Activated CD4-positive, alpha-beta T cell treated with anti-CD3 and anti-CD28 coated beads, Interleukin-2, amount 50 U/mL, for 4 hours (primary cell): ENCODE measurements around the gene E2F2.
"Not testable (repeated sequence)": the region's sequence is repeated elsewhere in the genome, so short reads cannot be mapped to it uniquely, and the experiment has no call there.

Experiments
- DNase-seq, 2 experiments: peaks; one replicate each; pipeline ENCODE4 v3.0.0-alpha.2; 2020

Gene E2F2

GRCh38 chr1:23522244-23522982 is 8.6 kb downstream of the E2F2 start:
- DNase-seq = no peak

GRCh38 chr1:23521588-23521987 is 9.4 kb downstream of the E2F2 start:
- DNase-seq = no peak

GRCh38 chr1:23517581-23517980 is 13.5 kb downstream of the E2F2 start:
- no peak for DNase-seq

DNA sequence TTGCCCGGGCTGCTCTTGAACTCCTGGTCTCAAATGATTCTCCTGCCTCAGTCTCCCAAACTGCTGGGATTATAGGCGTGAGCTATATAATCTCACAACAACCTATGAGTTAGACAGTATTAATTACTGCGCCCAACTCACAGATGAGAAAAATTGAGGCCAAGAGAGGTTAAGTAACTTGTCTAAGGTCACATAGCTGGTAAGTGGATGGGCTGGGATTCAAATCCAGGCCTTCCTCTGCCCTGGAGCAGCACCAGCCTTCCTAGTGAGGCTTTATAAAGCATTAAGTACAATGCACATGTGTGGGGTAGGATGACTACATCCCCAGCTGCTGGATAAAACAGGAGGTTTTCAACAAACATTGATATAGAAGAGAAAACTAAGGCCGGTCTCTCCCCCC is 15.1 kb downstream of the E2F2 start:
- DNase-seq = no peak

- no peak for DNase-seq
These were observed 16.8 kb downstream of the E2F2 start for GRCh38 chr1:23514111-23514679.

GRCh38 chr1:23509896-23510295 is 21.1 kb downstream of the E2F2 start:
- DNase-seq = no peak

DNA sequence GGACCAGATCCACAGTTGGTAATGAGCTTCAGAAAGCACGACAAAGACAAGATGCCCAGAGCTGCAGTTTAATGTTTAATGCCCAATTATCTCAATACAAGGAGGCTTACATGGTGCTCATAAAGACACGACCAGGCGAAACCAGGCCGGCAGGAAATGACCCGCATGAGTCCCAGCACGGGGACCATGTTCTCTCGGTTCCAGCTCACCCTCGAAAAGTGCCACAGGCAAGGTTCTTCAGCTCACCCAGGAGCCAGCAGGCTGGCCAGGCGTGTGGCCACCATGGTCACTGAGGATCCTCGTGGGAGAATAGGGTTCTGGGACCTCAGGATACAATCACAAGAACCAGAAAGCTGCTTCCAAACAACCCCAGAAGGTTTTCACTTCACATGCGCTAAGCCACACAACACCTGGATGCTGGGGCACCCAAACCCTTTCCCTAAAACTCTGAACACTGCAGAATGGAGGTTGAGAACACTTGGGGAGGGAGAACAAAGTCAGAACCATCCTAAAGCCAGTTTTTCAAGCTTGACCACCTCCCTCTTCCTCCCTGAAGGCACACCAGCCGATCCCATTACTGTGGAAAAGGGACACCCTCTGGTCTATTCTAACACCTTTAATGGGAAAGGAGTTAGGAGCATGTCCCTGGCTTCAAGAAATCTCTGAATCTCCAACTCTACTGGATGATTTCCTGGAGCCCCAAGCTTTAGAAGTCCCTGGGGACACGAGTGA is 24.5 kb downstream of the E2F2 start:
- DNase-seq = no peak

GRCh38 chr1:23505851-23506250 is 25.2 kb downstream of the E2F2 start:
- no peak for DNase-seq

GRCh38 chr1:23504156-23504555 is 26.9 kb downstream of the E2F2 start:
- not testable (repeated sequence) for DNase-seq

DNA sequence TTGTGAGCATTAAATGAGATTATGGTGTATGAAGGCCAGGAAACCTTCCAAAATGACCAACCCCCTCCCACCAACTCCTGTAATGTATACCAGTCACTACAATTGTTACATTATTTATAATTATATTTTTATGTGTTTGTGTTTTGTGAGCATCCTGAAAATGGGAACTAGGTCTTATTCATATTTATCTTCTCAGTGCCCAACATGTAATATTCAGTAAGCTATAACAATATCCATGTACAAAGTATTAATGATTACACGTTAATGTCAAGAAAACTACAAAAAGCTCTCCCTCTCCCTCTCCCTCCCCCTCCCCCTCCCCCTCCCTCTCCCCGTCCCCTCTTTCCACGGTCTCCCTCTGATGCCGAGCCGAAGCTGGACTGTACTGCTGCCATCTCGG is 28.1 kb downstream of the E2F2 start:
- no peak for DNase-seq

DNA sequence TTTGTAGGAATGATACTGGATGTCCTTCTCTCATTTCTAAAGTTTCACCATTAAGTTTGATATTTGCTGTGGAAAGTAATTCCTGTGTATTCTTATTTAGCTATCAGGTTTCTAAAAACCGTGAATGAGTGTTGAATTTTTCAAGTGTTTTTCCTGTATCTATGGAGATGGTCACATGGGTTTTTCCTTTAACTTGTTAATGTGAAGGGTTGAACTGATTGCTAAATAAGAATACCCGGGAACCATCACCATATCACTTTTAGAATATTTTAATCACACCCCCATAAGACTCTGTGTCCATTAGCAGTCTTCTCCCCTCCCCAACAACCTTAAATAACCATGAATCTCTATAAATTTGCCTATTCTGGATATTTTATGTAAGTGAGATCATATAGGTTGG is 30.6 kb downstream of the E2F2 start:
- DNase-seq = no peak

- no peak for DNase-seq
These were observed 33.1 kb downstream of the E2F2 start for GRCh38 chr1:23497777-23498439.

DNA sequence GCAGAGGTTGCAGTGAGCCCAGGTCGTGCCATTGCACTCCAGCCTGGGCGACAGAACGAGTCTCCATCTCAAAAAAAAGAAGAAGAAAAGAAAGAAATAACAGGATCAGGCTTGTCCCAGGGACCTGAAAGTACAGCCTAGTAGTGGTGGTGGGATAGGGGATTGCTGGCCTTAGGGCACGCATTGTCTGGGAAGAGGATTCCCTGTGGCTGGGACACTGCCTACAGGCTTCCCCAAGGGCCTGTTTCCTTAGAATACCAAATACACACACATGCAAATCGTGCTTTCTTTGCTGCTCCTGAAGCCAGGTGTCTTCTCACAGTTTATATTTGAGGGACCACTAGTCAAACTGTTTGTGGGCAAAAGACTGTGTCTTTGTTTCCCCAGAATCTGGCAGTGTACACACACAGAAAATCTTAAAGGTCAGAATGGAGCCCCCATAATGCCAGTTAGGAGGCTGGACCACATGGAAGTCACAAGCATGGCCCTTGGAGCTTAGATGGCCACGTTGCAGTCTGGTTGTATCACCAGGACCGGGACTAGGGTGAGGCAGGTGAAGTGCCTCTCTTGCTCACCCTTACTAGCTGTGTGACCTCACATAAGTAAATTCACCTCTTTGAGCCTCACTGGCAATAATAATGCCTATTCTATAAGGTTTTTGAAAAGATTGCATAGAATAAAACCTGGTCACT is 34.4 kb downstream of the E2F2 start:
- DNase-seq = no peak

GRCh38 chr1:23494836-23495235 is 36.2 kb downstream of the E2F2 start:
- DNase-seq = not testable (repeated sequence)

DNA sequence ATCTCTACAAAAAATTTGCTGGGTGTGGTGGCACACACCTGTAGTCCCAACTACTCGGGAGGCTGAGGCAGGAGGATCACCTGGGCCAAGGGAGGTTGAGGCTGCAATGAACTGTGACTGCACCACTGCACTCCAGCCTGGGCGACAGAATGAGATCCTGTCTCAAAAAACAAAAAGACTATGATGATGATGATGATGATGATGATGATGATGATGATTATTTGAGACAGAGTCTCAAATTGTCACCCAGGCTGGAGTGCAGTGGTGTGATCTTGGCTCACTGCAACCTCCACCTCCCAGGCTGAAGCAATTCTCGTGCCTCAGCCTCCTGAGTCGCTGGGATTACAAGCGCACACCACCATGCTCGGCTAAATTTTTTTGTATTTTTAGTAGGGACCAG is 38.3 kb downstream of the E2F2 start:
- not testable (repeated sequence) for DNase-seq

- DNase-seq = no peak
These were observed 38.8 kb downstream of the E2F2 start for GRCh38 chr1:23492132-23492720.

DNA sequence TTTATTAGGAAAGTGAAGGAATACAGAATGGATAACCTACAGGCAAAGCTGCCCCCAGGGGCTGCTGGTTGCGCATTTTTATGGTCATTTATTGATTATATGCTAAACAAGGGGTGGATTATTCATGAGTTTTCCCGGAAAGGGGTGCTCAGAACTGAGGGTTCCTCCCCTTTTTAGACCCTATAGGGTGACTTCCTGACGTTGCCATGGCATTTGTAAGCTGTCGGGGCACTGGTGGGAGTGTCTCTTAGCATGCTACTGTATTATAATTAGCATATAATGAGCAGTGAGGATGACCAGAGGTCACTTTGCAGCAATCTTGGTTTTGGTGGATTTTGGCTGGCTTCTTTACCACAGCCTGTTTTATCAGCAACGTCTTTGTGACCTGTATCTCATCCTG is 41.2 kb downstream of the E2F2 start:
- no peak for DNase-seq

DNA sequence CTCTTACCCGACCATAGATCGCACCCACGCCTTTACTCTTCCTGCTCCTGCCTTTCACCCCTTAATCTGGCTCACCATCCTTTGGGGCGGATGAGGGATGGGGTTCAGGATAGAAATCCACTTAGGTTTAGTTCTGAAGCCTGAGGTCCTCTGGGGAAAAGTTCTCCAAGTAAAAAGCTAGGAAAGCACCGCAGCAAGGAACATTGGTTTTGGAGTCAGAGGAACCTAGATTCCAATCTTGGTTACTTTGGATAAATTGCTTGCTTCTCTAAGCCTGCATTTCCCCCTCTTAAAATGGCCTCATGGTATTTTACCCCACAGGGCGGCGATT is 46.1 kb downstream of the E2F2 start:
- no peak for DNase-seq

GRCh38 chr1:23484253-23485001 is 46.6 kb downstream of the E2F2 start:
- DNase-seq = peak; percentile 93 to 94

DNA sequence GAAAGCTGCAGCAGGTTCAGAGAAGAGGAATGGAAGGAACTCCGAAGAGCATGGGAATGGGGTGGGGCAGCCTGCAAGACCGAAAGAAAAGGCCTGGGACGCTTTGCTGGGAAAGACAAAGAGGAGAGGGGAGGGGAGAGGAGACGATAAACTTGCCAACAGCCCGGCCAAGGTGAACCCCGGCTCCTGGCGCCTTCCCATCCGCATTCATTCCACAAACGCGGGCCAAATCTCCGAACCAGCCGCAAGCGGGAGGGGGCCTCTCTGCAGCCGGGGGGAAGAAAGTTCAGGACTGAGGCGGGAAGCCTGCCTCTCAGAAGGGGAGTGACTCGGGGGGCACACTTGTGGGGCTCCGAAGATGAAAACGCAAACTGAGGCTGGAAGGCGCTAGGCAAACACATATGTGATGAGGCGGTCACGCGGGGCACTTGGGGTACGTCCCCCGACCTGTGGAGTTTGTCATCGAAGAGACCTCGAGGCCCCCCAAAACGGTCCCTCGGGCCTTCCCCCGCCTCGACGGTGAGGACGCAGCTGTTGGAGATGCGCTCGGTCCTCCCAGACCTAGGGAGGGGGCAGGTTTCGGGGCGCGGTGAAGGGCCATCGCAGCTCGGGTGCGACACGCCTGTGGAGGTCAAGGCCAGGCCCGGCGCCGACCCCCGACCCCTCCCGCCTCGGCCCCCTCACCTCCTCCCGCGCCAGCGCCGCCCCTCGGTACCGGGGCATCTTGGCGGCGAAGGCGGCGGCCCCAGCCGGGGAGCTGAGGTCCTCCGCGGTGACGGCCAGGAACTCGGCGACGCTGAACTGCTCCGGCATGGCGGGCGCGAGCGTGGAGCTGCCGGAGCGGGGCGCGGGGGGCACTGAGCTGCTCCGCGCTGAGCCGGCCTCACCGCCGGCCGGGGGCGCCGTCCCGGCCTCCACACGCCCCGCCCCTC is 47.4 kb downstream of the E2F2 start, which contains the start of gene ASAP3:
Gene ASAP3 (minus strand): TSS at position 859 of the 932 bp plus-strand sequence. CDS start 46 bp downstream, at position 813.
- peak in 1 of 2 experiments; percentile 2 for DNase-seq

DNA sequence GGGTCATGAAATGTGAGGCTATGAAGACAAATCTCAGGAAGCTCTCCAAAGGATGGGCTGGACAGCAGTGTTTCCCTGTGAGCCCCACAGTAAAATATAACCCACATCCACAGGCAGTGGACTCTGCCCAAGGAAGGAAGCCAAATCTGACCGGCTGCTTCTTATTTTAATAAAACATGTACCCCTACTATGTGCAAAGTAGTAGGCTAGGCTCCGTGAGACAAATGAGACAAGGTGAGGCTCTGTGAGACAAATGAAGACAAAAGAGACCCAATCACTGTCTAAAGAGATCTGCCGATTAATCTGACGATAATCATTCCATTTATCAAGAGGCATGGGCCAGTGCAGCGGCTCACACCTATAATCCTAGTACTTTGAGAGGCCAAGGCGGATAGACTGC is 49.1 kb downstream of the E2F2 start:
- no peak for DNase-seq
